Ovary (tissue), 9 donors: ENCODE results near the gene UAP1L1. TPM values are rescaled to one million over a fixed set of nuclear protein-coding genes. Genes with fewer than 3 reads are reported as not detected.

ENCODE experiments used
- DNase-seq, 5 donors: peaks; one replicate each; pipeline ENCODE4 v3.0.0-alpha.2; 2019 to 2020
- H3K27ac ChIP-seq, 2 donors: fragments of 200-600 bp; one replicate each; pipeline versions ENCODE4 v1.5.1 to v1.8.0; 2019 to 2022
- H3K27me3 ChIP-seq: fragments of 200-600 bp; one replicate; pipeline ENCODE4 v1.8.0; 2022
- H3K36me3 ChIP-seq: fragments of 200-600 bp; sonication (generic); one replicate; pipeline ENCODE4 v1.5.1; 2019
- H3K4me1 ChIP-seq: one replicate; pipeline ENCODE4 v1.8.1; 2013; ENCODE audit warnings: mild to moderate bottlenecking, moderate library complexity; ENCODE audit not compliant: insufficient read depth
- H3K4me3 ChIP-seq: fragments of 200-600 bp; sonication (generic); one replicate; pipeline ENCODE4 v1.5.1; 2017
- H3K9me3 ChIP-seq, 2 donors: fragments of 200-600 bp in 1 of 2; sonication (generic) in 1 of 2; one replicate each; pipeline versions ENCODE4 v1.5.1 to v1.8.1; 2013 to 2019; ENCODE audit warnings: mild to moderate bottlenecking in 1 of 2, moderate library complexity in 1 of 2
- EP300 ChIP-seq: sonication (generic); formaldehyde crosslinking; IDR thresholded peaks from one replicate; pipeline ENCODE4 v1.6.1; 2017; ENCODE audit warnings: antibody characterized with exemption
- POLR2A ChIP-seq: fragments of 450-650 bp; IDR thresholded peaks from one replicate; pipeline ENCODE4 v1.6.1; 2017; ENCODE audit warnings: antibody characterized with exemption, mild to moderate bottlenecking, moderate library complexity
- WGBS, 3 donors: extraction: QIAGEN DNeasy Blood & Tissue Kit in 1 of 3; methylation state at CpG; one replicate each; pipeline versions ENCODE4 v1.1.5 to v1.1.7; 2013 to 2017; 5-methylcytosine and 5-hydroxymethylcytosine counted together
- intact Hi-C, 4 donors: fragments of 100-400 bp; cut with DNase I; formaldehyde crosslinking; loops; one replicate each; pipeline versions ENCODE4 v1.11.0 to v1.15.1; 2022 to 2023
- polyA plus RNA-seq, 2 donors: library from polyadenylated mRNA; stranded (reverse); fragments of 200-250 nt in 1 of 2; fragments of 350-450 nt in 1 of 2; fragmentation: Illumina TruSeq in 1 of 2; extraction: RNeasy Lipid Tissue Mini Kit (QIAGEN cat#74804) in 1 of 2; gene quantifications; one replicate each; pipeline ENCODE4 v1.2.3, GENCODE V29; 2013 to 2014
- total RNA-seq, 7 donors: library from RNA; depleted of rRNA in 2 of 7; stranded (reverse); fragments of >200 nt in 2 of 7; fragmentation: NEBNext Ultra II Directional in 3 of 7; extraction: Animal tissue kit (Norgen Biotek cat#: 25700) in 3 of 7; gene quantifications; one replicate each; pipeline versions ENCODE4 v1.1.0 to v1.2.4, GENCODE V29; 2016 to 2023
- TF ChIP-seq, protein P1 (sequence below), 3 donors: fragments of 450-650 bp in 2 of 3; fragments of 200-600 bp in 1 of 3; IDR thresholded peaks; one replicate each; pipeline versions ENCODE4 v1.5.1 to v1.8.0; 2016 to 2022; ENCODE audit warnings: antibody characterized with exemption in 3 of 3, mild to moderate bottlenecking in 1 of 3
- donor health status: DM: no; HTN: no; CAD: no; lungs with moderate emphysema.
- donor health status: DM: no; HTN: no; CAD: no.
- donor health status: Bipolar disorder and iron deficiency.
- donor health status: DM: yes; HTN: yes; CAD: no.
- donor health status: DM: no; HTN: no; CAD: no.
- donor health status: DM: yes; HTN: yes; CAD: no.

Gene UAP1L1
- total and polyA plus RNA-seq, 9 donors: 1.3 to 6.3 (median 4.1) TPM

DNA sequence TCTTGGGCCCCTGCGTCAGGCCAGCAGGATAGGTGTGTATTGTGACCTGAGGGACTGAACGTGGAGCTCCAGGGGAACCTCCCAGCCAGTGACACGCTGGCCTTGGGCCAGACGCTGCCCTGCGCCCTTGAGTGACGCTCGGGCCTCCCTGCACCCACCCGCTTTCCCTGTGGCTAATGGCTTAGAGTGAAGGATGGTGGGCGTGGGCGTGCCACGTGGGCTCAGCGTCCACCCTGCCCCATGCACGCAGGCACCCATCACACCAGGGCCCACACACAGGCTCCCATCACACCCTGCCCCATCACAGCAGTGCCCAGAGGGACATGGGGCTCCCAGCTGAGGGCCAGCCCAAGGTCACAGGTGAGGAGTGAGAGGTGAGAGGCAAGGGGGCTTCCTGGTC, 40.3 kb upstream of the UAP1L1 start:
- Histone ChIP-seq H3K27ac (no peak overlapping the region), H3K27me3 (no peaks in the 10 kb centered on the region), H3K36me3 (no peaks in the 10 kb centered on the region), H3K4me3 (no peak overlapping the region), H3K9me3 (no peaks in the 10 kb centered on the region), H3K4me1 (peaks cover 1% of the 10 kb centered on the region)
- no peak for TF ChIP-seq EP300
- TF ChIP-seq POLR2A: no peak
- TF ChIP-seq, protein P1, sequence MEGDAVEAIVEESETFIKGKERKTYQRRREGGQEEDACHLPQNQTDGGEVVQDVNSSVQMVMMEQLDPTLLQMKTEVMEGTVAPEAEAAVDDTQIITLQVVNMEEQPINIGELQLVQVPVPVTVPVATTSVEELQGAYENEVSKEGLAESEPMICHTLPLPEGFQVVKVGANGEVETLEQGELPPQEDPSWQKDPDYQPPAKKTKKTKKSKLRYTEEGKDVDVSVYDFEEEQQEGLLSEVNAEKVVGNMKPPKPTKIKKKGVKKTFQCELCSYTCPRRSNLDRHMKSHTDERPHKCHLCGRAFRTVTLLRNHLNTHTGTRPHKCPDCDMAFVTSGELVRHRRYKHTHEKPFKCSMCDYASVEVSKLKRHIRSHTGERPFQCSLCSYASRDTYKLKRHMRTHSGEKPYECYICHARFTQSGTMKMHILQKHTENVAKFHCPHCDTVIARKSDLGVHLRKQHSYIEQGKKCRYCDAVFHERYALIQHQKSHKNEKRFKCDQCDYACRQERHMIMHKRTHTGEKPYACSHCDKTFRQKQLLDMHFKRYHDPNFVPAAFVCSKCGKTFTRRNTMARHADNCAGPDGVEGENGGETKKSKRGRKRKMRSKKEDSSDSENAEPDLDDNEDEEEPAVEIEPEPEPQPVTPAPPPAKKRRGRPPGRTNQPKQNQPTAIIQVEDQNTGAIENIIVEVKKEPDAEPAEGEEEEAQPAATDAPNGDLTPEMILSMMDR (IDR thresholded peaks at IDR 0.05): no peak
- intact Hi-C loops: loop anchor here in 2 of 4 donors (2.0 to 5.0 kb wide), 2 partner anchors 250 kb away; no protein-coding TSS in a partner anchor
- no peak for DNase-seq
- WGBS, 3 donors: 60 to 62% (median 60%) methylated on average over 13 of the region's 13 CpGs

DNA sequence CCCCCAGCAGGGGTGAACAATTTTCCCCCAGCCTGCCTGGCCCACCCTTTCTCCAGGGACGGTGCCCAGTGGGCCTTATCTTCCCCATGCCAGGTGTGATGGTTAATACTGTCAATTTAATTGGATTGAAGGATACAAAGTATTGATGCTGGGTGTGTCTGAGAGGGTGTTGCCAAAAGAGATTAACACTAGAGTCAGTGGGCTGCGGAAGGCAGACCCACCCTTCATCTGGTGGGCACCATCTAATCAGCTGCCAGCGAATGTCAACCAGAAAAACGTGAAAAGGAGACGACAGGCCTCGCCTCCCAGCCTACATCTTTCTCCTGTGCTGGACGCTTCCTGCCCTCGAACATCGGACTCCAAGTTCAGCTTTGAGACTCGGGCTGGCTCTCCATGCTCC, 39.8 kb upstream of the UAP1L1 start:
- H3K4me1 ChIP-seq: peaks cover 1% of the 10 kb centered on the region
- no peak overlapping the region for H3K27ac ChIP-seq
- TF ChIP-seq EP300 (no peak), POLR2A (no peak)
- TF ChIP-seq, protein P1 (IDR thresholded peaks at IDR 0.05): no peak
- H3K4me3 ChIP-seq: no peak overlapping the region
- no peaks in the 10 kb centered on the region for H3K27me3 ChIP-seq
- WGBS, 3 donors: 81 to 84% (median 81%) methylated on average over 10 of the region's 10 CpGs
- no peaks in the 10 kb centered on the region for H3K36me3 ChIP-seq
- H3K9me3 ChIP-seq: no peaks in the 10 kb centered on the region
- intact Hi-C loops: loop anchor here in 2 of 4 donors (2.0 to 5.0 kb wide), 2 partner anchors 250 to 251 kb away; no protein-coding TSS in a partner anchor
- DNase-seq: no peak

DNA sequence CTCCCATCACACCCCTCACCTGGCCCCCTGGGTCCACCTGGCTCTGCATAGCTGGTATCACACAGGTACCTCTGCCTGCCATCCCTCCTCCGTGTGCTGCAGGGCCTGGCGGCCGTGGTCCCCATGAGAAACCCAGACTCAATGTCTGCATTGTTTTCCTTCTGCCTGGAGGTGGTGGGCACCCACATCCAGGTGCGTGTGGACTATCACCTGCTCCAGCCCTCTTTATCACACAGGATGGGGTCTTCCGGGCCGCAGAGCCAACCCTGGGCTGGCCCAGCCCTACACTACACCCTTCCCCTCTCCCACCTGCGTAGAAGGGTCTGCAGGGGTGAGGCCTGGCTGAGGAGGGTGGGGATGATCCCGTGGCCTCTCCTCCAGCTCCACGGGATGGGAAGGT, 38.4 kb upstream of the UAP1L1 start:
- TF ChIP-seq EP300: no peak
- TF ChIP-seq POLR2A: no peak
- TF ChIP-seq, protein P1 (IDR thresholded peaks at IDR 0.05): no peak
- Histone ChIP-seq H3K9me3 (no peaks in the 10 kb centered on the region), H3K36me3 (no peaks in the 10 kb centered on the region), H3K27ac (no peak overlapping the region), H3K27me3 (no peaks in the 10 kb centered on the region), H3K4me3 (no peak overlapping the region), H3K4me1 (peaks cover 1% of the 10 kb centered on the region)
- WGBS, 3 donors: 80 to 90% (median 83%) methylated on average over 9 of the region's 9 CpGs
- intact Hi-C loops: loop anchor here in 1 of 4 donors (5.0 kb wide), 1 partner anchor 252 kb away; no protein-coding TSS in a partner anchor
- no peak for DNase-seq

DNA sequence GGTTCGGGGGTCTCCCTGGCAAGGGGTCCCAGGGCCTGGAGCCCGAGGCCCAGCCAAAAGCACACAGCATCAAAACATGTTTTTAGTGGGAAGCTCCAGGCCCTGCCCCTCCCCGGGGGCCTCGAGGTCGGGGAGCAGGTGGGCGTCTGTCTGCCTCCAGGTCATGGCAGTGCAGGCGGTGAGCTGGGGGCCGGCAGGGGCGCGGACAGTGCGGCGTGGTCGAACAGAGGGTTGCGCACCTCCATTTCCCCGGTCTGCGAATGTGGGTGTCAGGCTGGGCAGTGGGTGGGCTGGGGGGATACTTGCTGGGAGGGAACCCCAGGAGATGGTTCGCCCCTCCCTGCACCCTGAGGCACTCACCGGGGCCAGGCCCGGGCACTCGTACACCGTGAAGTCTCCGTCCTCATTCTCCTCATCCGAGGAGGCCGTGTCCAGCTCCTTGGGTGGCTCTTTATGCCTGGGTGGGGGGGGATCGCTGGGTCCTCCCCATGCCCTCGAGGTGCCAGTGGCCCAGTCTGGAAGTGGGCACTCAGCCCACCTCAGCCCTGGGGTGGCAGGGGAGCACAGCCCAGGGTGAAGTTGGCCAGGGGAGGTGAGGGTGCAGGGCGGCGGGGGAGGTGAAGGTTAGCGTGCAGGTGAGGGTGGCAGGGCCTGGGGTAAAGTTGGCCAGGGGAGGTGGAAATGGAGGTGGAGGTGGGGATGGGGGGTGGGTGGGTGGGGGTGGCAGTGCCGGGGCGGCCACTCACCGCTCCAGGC, 37.5 kb upstream of the UAP1L1 start:
- peaks cover 1% of the 10 kb centered on the region for H3K4me1 ChIP-seq
- no peak for DNase-seq
- H3K9me3 ChIP-seq: no peaks in the 10 kb centered on the region
- no peak overlapping the region for H3K27ac ChIP-seq
- intact Hi-C loops: loop anchor here in 1 of 4 donors (5.0 kb wide), 1 partner anchor 252 kb away; no protein-coding TSS in a partner anchor
- TF ChIP-seq, protein P1 (IDR thresholded peaks at IDR 0.05): no peak
- TF ChIP-seq EP300 (no peak), POLR2A (no peak)
- WGBS, 3 donors: 87 to 88% (median 87%) methylated on average over 32 of the region's 32 CpGs
- H3K4me3 ChIP-seq: no peak overlapping the region
- H3K36me3 ChIP-seq: no peaks in the 10 kb centered on the region
- no peaks in the 10 kb centered on the region for H3K27me3 ChIP-seq
